DND-41 (cell line): Measurements from ENCODE around the gene PTPN1.

Experiments used
- EZH2 ChIP-seq: IDR thresholded peaks from 3 replicates; pipeline ENCODE4 v1.6.1; 2012; ENCODE audit warnings: borderline replicate concordance, low read depth, mild to moderate bottlenecking, moderate library complexity, low read length, inconsistent platforms; ENCODE audit not compliant: severe bottlenecking
- TF ChIP-seq, protein P1 (sequence below): IDR thresholded peaks from 2 replicates; pipeline ENCODE4 v1.5.1; 2012; ENCODE audit warnings: borderline replicate concordance, low read length, moderate library complexity, mild to moderate bottlenecking; ENCODE audit not compliant: poor library complexity, severe bottlenecking; ENCODE audit errors: extremely low read depth

DNA sequence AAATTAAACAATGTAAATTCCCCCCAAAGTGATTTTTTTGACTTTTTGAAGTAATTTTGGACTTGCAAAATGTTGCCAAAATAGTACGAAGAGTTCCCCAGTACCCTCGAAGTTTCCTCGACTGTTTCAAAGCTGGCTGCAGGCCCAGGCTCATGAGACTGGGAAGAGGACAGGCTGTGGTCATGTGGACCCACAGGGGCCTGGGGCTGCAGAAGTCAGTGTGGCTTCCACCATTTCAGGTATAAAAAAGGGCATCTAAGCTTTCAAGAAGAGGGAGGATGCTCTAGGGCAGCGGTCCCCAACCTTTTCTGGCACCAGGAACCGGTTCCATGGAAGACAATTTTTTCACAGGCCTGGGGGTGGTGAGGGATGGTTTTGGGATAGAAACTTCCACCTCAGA is 75.0 kb downstream of the PTPN1 start:
- TF ChIP-seq, protein P1, sequence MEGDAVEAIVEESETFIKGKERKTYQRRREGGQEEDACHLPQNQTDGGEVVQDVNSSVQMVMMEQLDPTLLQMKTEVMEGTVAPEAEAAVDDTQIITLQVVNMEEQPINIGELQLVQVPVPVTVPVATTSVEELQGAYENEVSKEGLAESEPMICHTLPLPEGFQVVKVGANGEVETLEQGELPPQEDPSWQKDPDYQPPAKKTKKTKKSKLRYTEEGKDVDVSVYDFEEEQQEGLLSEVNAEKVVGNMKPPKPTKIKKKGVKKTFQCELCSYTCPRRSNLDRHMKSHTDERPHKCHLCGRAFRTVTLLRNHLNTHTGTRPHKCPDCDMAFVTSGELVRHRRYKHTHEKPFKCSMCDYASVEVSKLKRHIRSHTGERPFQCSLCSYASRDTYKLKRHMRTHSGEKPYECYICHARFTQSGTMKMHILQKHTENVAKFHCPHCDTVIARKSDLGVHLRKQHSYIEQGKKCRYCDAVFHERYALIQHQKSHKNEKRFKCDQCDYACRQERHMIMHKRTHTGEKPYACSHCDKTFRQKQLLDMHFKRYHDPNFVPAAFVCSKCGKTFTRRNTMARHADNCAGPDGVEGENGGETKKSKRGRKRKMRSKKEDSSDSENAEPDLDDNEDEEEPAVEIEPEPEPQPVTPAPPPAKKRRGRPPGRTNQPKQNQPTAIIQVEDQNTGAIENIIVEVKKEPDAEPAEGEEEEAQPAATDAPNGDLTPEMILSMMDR = no peak
- no peak for TF ChIP-seq EZH2
